DOHH2 (cell line): ENCODE measurements around the gene MTFMT.

Experiments
- H3F3A ChIP-seq: fragments of 200-600 bp; sonication (generic), shearing (Covaris generic); 2 replicates; pipeline ENCODE4 v1.6.0; 2016; ENCODE audit warnings: antibody characterized with exemption, mild to moderate bottlenecking; ENCODE audit not compliant: control insufficient read depth, insufficient read depth
- H3K27ac ChIP-seq: fragments of 200-600 bp; sonication (generic); 2 replicates; pipeline ENCODE4 v1.5.1; 2014; ENCODE audit warnings: low read depth, mild to moderate bottlenecking, low read length, moderate library complexity
- H3K27me3 ChIP-seq: fragments of 200-600 bp; sonication (generic); 2 replicates; pipeline ENCODE4 v1.6.1; 2014; ENCODE audit warnings: mild to moderate bottlenecking, low read length, mixed read lengths; ENCODE audit not compliant: control insufficient read depth
- H3K36me3 ChIP-seq: fragments of 200-600 bp; sonication (generic); 2 replicates; pipeline ENCODE4 v1.6.1; 2014; ENCODE audit warnings: mild to moderate bottlenecking, low read length, moderate library complexity, mixed read lengths; ENCODE audit not compliant: control insufficient read depth
- H3K4me1 ChIP-seq: fragments of 200-600 bp; sonication (generic); 2 replicates; pipeline ENCODE4 v1.6.1; 2014; ENCODE audit warnings: mild to moderate bottlenecking, low read length, mixed read lengths; ENCODE audit not compliant: control insufficient read depth
- H3K4me2 ChIP-seq: fragments of 200-600 bp; sonication (generic); 2 replicates; pipeline ENCODE4 v1.6.0; 2014; ENCODE audit warnings: mild to moderate bottlenecking, low read length, moderate library complexity
- H3K4me3 ChIP-seq: fragments of 200-600 bp; sonication (generic); 2 replicates; pipeline ENCODE4 v1.5.1; 2014; ENCODE audit warnings: mild to moderate bottlenecking, low read length, mixed read lengths
- H3K79me2 ChIP-seq: fragments of 200-600 bp; sonication (generic); 2 replicates; pipeline ENCODE4 v1.6.1; 2014; ENCODE audit warnings: mild to moderate bottlenecking, low read length, mixed read lengths; ENCODE audit not compliant: control insufficient read depth
- H3K9me2 ChIP-seq: fragments of 200-600 bp; sonication (generic); replicated peaks from 2 replicates; pipeline ENCODE4 v1.6.1; 2014; ENCODE audit warnings: mild to moderate bottlenecking, low read length, mixed read lengths; ENCODE audit not compliant: control insufficient read depth
- H3K9me3 ChIP-seq: fragments of 200-600 bp; sonication (generic); 2 replicates; pipeline ENCODE4 v1.6.1; 2014; ENCODE audit warnings: antibody characterized with exemption, low read length, mixed read lengths; ENCODE audit not compliant: control insufficient read depth, insufficient read depth
- H4K20me1 ChIP-seq: fragments of 200-600 bp; sonication (generic); 2 replicates; pipeline ENCODE4 v1.6.0; 2014; ENCODE audit warnings: low read depth, mild to moderate bottlenecking, antibody characterized with exemption, low read length, moderate library complexity; ENCODE audit not compliant: control insufficient read depth, insufficient read depth
- CTCF ChIP-seq: fragments of 200-600 bp; sonication (generic); IDR thresholded peaks from one replicate; pipeline ENCODE4 v1.5.1; 2014; ENCODE audit warnings: antibody characterized with exemption, mild to moderate bottlenecking, low read depth, low read length; ENCODE audit not compliant: poor library complexity, severe bottlenecking
- EZH2phosphoT487 ChIP-seq: fragments of 200-600 bp; sonication (generic); IDR thresholded peaks from 2 replicates; pipeline ENCODE4 v1.6.1; 2017; ENCODE audit warnings: borderline replicate concordance, mild to moderate bottlenecking, antibody characterized with exemption, low read length, moderate library complexity, mixed read lengths

Gene MTFMT

GRCh38 chr15:64985366-64986033 is 43.9 kb downstream of the MTFMT start:
- H3K27me3 ChIP-seq: no peaks in the 10 kb centered on the region
- H3K9me2 ChIP-seq: no peaks in the 10 kb centered on the region
- peaks cover 41% of the 10 kb centered on the region for H3K4me1 ChIP-seq
- H3K9me3 ChIP-seq: no peaks in the 10 kb centered on the region
- TF ChIP-seq EZH2phosphoT487 (no peak), CTCF (no peak)
- H3F3A ChIP-seq: peaks cover 5% of the 10 kb centered on the region; the same call in 1 of the 2 replicates
- no peaks in the 10 kb centered on the region for H4K20me1 ChIP-seq
- peak overlapping the region; percentile 12 for H3K4me2 ChIP-seq
- H3K79me2 ChIP-seq: peaks cover 29% of the 10 kb centered on the region
- peaks cover 12% of the 10 kb centered on the region for H3K36me3 ChIP-seq
- H3K4me3 ChIP-seq: no peak overlapping the region
- no peak overlapping the region for H3K27ac ChIP-seq

- Histone ChIP-seq H3F3A (peaks cover 2% of the 10 kb centered on the region; the same call in 1 of the 2 replicates), H3K4me3 (no peak overlapping the region), H3K9me3 (no peaks in the 10 kb centered on the region), H3K27me3 (no peaks in the 10 kb centered on the region), H3K4me2 (no peak overlapping the region), H4K20me1 (no peaks in the 10 kb centered on the region), H3K9me2 (no peaks in the 10 kb centered on the region), H3K36me3 (peaks cover 25% of the 10 kb centered on the region), H3K4me1 (peaks cover 24% of the 10 kb centered on the region), H3K27ac (no peak overlapping the region), H3K79me2 (peaks cover 13% of the 10 kb centered on the region)
- no peak for TF ChIP-seq CTCF
- no peak for TF ChIP-seq EZH2phosphoT487
Measured at GRCh38 chr15:64982472-64982871, 47.0 kb downstream of the MTFMT start.

- Histone ChIP-seq H3K27ac (no peak overlapping the region), H4K20me1 (no peaks in the 10 kb centered on the region), H3K4me2 (no peak overlapping the region), H3K9me3 (no peaks in the 10 kb centered on the region), H3F3A (no peaks in the 10 kb centered on the region), H3K4me3 (no peak overlapping the region), H3K27me3 (no peaks in the 10 kb centered on the region), H3K79me2 (peaks cover 9% of the 10 kb centered on the region), H3K36me3 (peaks cover 21% of the 10 kb centered on the region), H3K9me2 (no peaks in the 10 kb centered on the region), H3K4me1 (peaks cover 20% of the 10 kb centered on the region)
- no peak for TF ChIP-seq EZH2phosphoT487
- TF ChIP-seq CTCF: no peak
Measured at GRCh38 chr15:64981812-64982431, 47.5 kb downstream of the MTFMT start.
